Non-pigmented ciliary epithelial cell (primary cell): ENCODE results near the gene MRPL19.

Experiments
- DNase-seq: peaks from one replicate; pipeline ENCODE4 v3.0.0-alpha.2; 2010; ENCODE audit warnings: low read depth

The MRPL19 gene

GRCh38 chr2:75736276-75736675 is 89.7 kb downstream of the MRPL19 start:
- no peak for DNase-seq

- DNase-seq: no peak
Observed at GRCh38 chr2:75737961-75738360, 91.4 kb downstream of the MRPL19 start.
